NCI-H526 treated with DMSO at 0.1 percent for 48 hours (cell line): ENCODE measurements around the gene DISC1.

Source experiments
- DNase-seq: peaks from one replicate; lab custom pipeline; 2025; lab: John Stamatoyannopoulos, UW

The DISC1 gene

GRCh38 chr1:231817801-231818200, 191.2 kb downstream of the DISC1 start:
- DNase-seq: no peak

DNA sequence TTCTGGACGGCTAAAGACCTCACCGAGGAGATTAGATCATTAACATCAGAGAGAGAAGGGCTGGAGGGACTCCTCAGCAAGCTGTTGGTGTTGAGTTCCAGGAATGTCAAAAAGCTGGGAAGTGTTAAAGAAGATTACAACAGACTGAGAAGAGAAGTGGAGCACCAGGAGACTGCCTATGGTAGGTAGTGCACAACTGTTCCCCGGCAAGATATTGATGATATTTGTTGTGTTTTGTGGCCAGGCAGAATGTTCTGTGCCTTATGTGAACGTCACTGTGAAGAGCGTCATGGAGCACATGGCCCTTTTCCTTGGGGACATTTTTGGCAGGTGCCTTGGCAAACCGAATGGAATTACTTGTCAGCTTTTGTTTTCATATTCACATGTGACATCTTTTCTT, 191.7 kb downstream of the DISC1 start:
- DNase-seq: no peak

GRCh38 chr1:231821281-231821680, 194.7 kb downstream of the DISC1 start:
- DNase-seq: no peak

- DNase-seq: no peak
These were observed 195.5 kb downstream of the DISC1 start for GRCh38 chr1:231822041-231822440.

GRCh38 chr1:231826566-231826965, 200.0 kb downstream of the DISC1 start:
- DNase-seq: no peak

- DNase-seq: no peak
These were observed 200.9 kb downstream of the DISC1 start for GRCh38 chr1:231827337-231828105.

DNA sequence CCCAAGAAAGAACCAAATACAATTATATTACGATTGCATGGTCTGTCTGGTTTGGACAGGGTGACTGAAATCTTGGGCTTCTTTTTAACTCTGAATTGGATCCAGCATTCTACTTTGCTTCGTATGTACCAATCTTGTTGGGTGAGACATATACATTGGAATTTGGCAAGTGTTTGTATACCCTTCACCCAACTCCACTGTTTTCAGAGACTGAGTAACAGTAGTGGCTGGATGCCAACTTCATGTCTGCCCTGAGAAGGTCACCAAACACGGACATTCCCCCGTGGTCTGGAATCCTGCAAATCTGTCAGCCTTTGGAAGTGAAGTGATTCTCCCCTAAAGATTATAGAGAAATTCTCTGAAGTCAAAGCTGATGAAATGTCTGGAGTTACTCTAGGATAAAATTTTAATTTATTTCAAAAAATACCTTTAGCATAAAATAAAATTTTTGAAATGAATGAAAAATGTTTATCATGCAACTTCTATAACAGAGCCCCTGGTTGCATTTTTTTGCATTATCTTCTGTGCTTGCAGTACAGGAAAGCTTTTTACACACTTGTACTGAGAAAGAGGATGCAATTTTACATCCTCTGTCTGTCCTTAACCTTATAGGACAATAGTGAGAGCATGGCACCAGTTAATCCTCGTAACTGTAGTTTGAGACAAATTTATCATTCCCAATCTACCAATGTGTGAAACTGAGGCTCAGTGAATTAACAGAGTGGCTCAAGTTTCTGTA, 201.8 kb downstream of the DISC1 start:
- no peak for DNase-seq

DNA sequence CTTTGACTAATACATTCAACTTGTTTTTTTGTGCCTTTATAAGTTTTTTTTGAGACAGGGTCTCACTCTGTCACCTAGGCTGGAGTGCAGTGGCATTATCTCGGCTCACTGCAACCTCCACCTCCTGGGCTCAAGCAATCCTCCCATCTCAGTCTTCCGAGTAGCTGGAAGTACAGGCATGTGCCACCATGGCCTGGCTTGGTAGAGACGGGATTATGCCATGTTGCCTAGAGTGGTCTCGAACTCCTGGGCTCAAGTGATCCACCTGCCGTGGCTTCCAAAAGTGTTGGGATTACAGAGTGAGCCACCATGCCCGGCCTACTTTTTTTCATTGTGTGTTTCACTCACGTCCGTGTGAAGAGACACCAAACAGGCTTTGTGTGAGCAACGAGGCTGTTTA, 202.7 kb downstream of the DISC1 start:
- no peak for DNase-seq

- no peak for DNase-seq
These were observed 209.8 kb downstream of the DISC1 start for GRCh38 chr1:231836227-231836893.

DNA sequence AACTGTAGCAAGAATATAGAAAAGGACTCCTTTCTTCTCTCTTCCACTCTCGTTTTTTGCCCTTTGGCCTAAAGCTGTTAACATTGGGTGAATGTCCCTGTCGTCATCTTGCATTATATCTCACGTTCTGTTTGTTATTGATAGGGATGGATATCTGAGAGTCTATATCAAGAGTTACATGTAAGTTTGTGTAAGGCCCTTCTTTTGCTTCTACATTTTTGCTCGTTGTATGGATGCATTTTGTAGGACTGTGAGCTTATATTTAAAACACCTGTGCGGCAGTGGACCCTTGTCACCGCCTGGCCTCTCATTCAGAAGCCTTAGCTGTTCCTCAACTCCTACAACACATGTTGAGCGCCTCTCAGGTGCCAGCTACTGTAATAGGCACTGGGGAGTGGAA, 211.9 kb downstream of the DISC1 start:
- DNase-seq: no peak

GRCh38 chr1:231839999-231840398, 213.4 kb downstream of the DISC1 start:
- DNase-seq: no peak

DNA sequence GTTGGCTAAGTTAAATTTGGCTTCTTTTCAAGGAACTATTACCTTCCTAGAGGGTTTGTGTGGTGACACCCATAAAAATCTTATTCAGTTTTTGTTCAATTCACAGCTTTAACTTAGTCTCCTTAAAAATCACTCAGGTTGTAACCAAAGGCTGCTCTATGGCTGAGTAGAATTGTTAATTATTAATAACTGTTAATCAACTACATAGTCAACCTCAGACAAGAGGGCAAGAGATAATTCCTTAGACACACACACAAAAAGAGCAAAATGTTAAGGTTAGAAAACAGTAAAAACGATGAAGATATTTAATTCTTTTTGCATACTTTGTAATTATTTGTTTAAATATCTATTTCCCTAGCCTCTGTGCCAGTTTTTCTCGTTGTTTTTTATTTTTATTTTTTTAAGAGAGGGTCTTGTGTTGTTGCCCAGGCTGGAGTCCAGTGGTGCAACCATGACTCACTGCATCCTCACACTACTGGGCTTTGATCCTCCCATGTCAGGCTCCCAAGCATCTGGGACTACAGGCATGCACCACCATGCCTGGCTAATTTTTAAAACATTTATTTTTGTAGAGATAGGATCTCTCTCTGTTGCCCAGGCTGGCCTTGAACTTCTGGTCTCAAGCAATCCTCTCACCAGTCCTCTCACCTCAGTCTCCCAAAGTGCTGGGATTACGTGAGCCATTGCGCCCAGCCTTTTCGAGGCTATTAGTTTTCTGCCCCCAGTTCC, 215.2 kb downstream of the DISC1 start:
- no peak for DNase-seq

GRCh38 chr1:231842441-231842840, 215.9 kb downstream of the DISC1 start:
- no peak for DNase-seq

- no peak for DNase-seq
These were observed 218.5 kb downstream of the DISC1 start for GRCh38 chr1:231844986-231845502.

DNA sequence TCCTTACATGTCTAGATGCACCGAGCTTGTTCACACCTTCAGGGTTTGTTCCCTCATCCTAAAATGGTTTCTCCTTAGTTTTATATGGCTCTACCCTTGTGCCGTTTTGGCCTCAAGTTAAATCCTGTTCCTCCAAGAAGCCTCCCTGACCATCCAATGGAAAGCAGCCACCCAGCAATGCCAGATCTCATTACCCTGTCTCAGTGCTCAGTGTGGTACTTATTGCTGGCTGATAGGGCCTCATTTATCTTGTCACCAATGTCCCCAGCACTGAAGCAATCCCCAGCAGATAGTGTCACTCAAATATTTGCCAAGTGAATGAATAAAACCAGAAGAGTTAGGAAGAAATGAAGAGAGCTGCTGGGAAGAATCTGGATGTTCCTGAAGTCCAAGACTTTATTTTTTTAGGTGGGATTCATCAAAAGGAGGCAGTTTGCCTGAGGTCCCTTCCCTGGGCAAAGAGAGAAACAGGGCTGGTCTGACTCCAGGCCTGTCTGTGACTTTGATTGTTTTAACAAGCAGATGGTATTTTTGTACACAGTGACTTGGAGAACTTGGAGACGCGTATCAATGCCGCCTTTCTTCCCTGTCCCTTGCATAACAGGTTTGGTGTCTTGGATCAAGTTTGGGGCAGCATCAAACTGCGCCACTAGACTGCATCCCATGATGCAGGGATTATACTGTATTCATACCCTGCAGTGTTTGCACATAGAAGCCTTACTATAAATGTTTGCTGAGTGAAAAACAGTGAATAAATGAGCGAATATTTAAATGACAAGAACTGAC, 221.2 kb downstream of the DISC1 start:
- no peak for DNase-seq

- DNase-seq: no peak
These were observed 223.4 kb downstream of the DISC1 start for GRCh38 chr1:231849981-231850380.

GRCh38 chr1:231850786-231851185, 224.2 kb downstream of the DISC1 start:
- DNase-seq: no peak

DNA sequence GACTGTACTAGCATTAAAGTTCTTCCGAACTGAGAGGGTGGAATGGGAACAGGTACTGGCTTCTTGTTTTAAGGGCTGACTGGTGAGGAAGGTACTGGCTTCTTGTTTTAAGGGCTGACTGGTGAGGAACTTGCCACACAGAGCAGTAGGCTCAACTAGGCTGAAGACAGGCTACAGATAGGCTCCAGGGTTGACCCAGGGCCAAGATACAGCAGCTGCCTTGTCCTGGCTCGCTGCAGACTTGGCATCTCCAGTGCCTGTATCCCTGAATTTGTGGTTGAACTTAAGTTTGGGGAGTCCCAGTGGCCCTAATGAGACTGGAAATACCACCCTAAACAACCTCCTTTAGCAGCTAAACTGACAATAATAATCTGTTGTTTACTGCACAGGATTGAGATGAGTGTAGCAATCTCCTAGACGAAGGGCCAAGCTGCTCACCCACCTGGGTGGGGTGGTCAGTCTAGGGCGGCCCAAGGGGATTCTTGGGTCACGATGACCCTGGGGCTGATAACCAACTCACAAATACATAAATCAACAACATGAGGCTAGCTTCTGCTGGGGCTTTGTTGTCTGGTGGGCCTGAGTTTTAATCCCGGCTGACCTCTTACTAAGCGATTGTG, 227.1 kb downstream of the DISC1 start:
- DNase-seq: no peak

DNA sequence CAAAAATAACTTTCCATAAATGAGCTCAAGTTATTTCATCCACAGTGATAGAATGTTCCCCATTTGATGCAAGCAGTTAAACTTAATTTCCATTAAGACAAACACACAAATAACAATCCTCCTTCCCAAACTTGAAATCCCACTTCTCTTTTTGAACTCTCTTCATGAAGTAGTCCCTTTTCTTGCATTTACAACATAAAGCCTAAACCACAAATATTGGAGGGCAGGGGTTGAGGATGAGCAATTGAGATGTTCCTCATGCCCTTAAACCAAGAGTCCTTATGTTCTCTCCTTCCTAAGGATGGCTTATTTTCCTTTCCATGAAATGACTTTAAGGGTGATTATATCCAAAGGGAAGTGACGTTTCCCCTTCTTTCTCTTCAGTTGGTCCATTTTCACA, 228.8 kb downstream of the DISC1 start:
- DNase-seq: no peak

GRCh38 chr1:231855926-231856325, 229.3 kb downstream of the DISC1 start:
- no peak for DNase-seq

- DNase-seq: no peak
These were observed 229.8 kb downstream of the DISC1 start for GRCh38 chr1:231856426-231856825.
